Stimulated activated CD4-positive, alpha-beta T cell treated with anti-CD3 and anti-CD28 coated beads, Interleukin-2, amount 100 ng/mL, for 24 hours (primary cell): Measurements from ENCODE around the gene METTL9.
"Not testable (repeated sequence)": the region's sequence is repeated elsewhere in the genome, so short reads cannot be mapped to it uniquely, and the experiment has no call there.

Experiments
- DNase-seq, 2 donors: peaks; one replicate each; pipeline ENCODE4 v3.0.0-alpha.2; 2020

METTL9 gene

GRCh38 chr16:21639493-21639892, 40.1 kb downstream of the METTL9 start:
- DNase-seq, result no peak

GRCh38 chr16:21641916-21642315, 42.5 kb downstream of the METTL9 start:
- no peak for DNase-seq

GRCh38 chr16:21642861-21643260, 43.5 kb downstream of the METTL9 start:
- no peak for DNase-seq

GRCh38 chr16:21643785-21644184, 44.4 kb downstream of the METTL9 start:
- no peak for DNase-seq

- no peak for DNase-seq
These were observed 45.3 kb downstream of the METTL9 start for GRCh38 chr16:21644674-21645073.

- peak in 1 of 2 donors; percentile 38 for DNase-seq
These were observed 45.9 kb downstream of the METTL9 start for GRCh38 chr16:21645261-21645721.

GRCh38 chr16:21646091-21646490, 46.7 kb downstream of the METTL9 start:
- no peak for DNase-seq

- peak; percentile 70 to 76 for DNase-seq
These were observed 47.6 kb downstream of the METTL9 start for GRCh38 chr16:21646721-21647561.

GRCh38 chr16:21647562-21648164, 48.3 kb downstream of the METTL9 start:
- DNase-seq, result no peak

GRCh38 chr16:21649826-21650406, 50.5 kb downstream of the METTL9 start:
- not testable (repeated sequence) for DNase-seq

- DNase-seq, result no peak
These were observed 51.1 kb downstream of the METTL9 start for GRCh38 chr16:21650521-21650920.

GRCh38 chr16:21651515-21651914, 52.1 kb downstream of the METTL9 start:
- DNase-seq, result no peak

- DNase-seq, result no peak
These were observed 53.1 kb downstream of the METTL9 start, which contains the start of gene IGSF6 for GRCh38 chr16:21652453-21652852. Gene IGSF6 (minus strand): TSS chr16:21652608. CDS start chr16:21652598, 10 bp downstream.

GRCh38 chr16:21653571-21653970, 54.2 kb downstream of the METTL9 start:
- DNase-seq, result no peak

GRCh38 chr16:21654466-21654865, 55.1 kb downstream of the METTL9 start:
- DNase-seq, result no peak

GRCh38 chr16:21654881-21655280, 55.5 kb downstream of the METTL9 start:
- DNase-seq, result no peak

GRCh38 chr16:21656795-21657768, 57.7 kb downstream of the METTL9 start:
- DNase-seq, result no peak

- DNase-seq, result no peak
These were observed 59.7 kb downstream of the METTL9 start for GRCh38 chr16:21659124-21659523.

GRCh38 chr16:21663889-21664647, 64.7 kb downstream of the METTL9 start, which contains the start of gene OTOA:
Gene OTOA (plus strand): TSS chr16:21663968. CDS start chr16:21678515, 14,547 bp downstream.
- DNase-seq, result peak; percentile 29 to 33

- DNase-seq, result no peak
These were observed 65.6 kb downstream of the METTL9 start for GRCh38 chr16:21664801-21665492.

- DNase-seq, result no peak
These were observed 67.4 kb downstream of the METTL9 start for GRCh38 chr16:21666772-21667171.
